GM18858 (cell line): ENCODE results near the gene TAF5L.

Experiments
- ATAC-seq: cut with Tn5 transposase; IDR thresholded peaks from one replicate; pipeline ENCODE4 v1.9.1; 2021; ENCODE audit not compliant: unreplicated experiment

The TAF5L gene

DNA sequence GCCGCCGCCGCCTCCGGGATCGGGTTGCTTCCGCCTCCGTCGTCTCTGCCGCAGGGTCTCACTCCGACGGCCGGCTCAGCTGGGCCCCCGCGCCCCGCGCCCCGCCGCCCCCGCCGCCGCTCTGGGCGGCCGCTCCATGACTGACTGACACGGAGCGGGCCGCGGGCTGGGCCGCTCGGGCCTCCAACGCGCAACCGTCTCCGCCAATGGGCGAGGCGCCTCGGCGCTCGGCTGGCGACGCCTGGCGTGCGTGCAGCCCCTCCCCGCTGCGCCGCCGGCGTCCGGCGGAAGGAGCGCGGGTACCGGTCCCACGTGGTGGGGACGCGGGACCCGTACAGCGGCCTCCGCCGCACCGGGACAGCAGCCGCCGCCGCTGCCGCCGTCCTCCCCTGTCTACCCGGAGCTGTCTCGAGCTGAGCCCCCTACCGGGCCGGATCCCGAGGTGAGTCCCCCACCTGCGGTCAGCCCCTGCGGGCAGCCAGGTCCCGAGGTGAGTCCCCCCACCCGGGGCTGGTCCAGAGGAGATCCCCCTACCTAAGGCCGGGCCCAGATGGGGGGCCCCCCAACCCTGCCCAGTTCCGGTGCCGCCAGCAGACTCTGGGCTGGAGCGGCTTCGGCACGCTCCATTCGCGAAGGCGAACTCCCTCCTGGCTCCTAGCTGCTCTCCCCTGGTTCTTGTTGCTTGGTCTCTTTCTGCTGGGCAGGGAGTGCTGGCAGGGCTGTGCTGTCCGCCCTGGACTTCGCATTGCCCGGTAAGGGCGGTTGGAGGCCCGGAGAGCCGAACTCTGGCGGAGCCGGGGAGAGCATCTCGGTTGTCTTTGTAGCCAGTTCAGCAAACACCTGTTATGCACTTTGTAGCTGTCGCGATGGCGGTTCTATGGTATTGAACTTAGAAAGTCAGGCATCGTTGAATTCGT, at the start of gene TAF5L, which contains the start of gene URB2:
TAF5L (minus strand) TSS at position 208 of the 917 bp plus-strand sequence. CDS start 11,640 bp downstream, outside the sequence.
URB2 (plus strand) TSS at position 333 of the 917 bp plus-strand sequence. CDS start 1,387 bp downstream, outside the sequence.
- ATAC-seq: peak; percentile 79

DNA sequence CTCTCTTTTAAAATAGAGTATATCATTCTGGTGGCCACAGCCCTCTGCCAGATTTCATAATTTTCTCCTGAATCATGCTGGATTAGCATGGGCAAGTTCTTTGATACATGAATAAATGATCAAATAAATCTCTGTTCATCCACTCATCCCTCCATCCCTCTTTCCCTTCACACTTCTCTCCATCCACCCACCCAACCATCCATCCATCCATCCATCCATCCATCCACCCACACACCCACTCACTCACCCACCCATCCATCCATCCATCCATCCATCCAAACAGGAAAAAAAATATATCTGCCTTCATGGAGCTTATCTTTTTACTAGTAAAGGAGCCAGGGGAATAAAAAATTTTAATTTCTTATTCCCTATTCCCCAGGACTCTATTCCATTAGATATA, 49.5 kb upstream of the TAF5L start:
- no peak for ATAC-seq

DNA sequence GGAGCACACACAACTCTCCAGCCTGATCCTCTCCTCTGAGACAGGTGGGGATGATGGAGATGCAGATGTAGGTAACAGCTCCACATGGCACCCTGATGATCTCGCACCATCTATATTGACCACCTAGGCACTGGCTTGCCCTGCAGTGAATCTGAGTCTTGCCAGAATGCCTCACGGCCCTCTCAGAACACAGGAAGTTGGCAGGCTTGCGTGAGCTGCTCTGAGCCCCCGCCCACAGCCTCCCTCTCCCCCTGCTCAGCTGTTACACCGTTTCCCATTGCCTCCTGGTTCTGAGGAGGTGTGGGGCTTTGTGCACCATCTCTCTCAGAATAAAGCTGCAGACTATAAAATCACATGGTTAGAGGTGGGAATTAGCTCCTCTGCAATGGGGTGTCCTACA, 48.1 kb upstream of the TAF5L start:
- ATAC-seq: no peak

DNA sequence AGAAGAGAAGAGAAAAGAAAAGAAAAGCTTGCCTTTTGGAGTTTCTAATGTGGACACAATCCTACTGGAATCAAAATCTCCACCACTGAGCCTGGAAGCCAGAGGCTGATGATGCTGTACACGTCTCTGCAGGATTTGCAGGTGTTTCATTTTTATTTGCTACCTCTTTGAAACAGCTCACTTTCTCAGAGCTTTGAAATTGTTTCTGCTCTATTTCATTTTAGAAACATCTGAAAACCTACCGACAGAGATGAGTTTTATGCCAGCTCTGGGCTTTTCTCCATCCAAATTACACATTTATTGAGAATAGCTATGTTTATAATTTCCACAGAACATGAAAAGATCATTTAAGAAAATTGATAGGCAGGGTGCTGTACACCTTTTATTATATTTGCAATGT, 46.3 kb upstream of the TAF5L start:
- no peak for ATAC-seq

DNA sequence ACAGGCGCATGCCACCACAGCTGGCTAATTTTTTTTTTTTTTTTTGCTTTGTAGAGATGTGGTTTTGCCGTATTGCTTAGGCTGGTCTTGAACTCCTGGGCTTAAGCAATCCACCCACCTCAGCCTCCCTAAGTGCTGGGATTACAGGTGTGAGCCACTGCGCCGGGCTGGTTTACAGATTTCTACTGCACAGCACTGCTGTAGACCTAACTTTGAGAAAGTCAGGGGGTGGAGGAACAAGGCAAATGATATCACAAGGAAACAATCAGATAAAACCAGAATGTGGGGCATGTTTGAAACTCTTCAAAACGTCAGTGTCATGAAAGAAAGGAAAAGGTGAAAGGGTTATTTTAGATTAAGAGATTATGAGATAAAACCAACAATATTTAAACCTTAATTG, 45.4 kb upstream of the TAF5L start:
- ATAC-seq: no peak

DNA sequence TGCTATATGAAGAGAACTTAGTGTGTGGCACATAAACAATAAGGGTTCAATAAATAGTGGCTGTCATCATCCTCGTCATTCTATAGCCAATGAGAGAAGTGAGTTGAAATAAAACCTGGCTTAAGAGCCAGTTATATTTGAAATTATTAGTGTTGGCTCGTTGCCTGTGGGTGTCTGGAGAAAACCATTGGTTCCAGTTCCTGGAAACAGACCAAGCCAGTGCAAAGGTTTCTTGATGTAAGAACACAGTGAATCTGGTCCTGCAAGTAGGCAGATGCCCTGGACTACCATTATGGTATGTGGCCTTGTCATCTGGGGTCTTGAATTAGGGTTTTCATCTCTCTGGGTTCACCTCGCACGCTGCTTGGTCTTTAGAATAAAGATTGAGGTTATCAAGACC, 43.4 kb upstream of the TAF5L start:
- ATAC-seq: no peak

DNA sequence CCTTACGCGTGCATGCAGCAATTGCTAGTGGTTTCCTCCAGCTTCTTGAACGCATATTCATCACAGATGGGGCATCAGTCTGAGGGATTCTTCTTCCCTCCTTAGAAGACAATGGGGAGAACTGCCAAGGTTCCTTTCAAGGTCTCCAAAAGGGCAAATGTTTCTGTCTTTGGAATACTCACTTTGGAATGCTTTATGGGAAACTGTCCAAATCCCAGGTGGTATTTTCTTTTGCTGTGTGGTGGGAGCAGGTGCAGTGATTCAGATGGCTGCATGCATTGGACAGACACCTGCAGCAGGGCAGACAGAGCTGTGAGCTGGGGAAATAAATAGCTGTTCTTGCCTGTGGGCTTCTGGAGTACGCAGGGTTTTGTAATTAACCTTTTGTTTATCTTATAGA, 40.7 kb upstream of the TAF5L start:
- ATAC-seq: no peak

DNA sequence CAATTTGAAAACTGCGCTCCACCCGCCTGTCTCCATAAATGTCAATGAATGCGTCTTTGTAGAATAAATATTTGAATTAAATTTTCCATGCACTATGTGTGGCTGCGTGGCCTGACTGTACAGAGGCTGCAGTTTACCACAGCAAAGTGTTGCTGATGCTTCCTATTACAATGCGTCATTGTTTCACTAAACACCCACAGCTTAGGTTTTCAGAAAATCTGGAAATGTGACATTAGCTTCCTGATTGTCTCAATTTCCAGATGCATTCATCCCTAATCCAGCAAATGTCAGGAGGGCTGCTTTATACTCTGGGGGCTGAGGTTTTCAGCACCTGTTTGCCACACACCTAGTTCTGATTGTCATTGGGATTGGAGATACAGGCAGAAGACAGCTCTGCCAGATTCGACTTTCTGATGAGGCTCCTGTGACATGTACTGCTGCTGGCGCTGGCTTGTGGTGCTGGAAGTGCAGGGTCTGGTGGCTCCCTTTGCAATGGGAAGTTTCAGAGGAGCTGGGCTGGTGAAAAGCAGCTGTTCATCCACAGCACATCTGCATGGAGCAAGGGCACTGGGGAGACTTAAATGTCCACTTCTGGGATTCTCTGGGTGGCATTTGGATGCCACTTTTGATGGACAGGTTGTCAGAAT, 40.1 kb upstream of the TAF5L start:
- ATAC-seq: no peak

DNA sequence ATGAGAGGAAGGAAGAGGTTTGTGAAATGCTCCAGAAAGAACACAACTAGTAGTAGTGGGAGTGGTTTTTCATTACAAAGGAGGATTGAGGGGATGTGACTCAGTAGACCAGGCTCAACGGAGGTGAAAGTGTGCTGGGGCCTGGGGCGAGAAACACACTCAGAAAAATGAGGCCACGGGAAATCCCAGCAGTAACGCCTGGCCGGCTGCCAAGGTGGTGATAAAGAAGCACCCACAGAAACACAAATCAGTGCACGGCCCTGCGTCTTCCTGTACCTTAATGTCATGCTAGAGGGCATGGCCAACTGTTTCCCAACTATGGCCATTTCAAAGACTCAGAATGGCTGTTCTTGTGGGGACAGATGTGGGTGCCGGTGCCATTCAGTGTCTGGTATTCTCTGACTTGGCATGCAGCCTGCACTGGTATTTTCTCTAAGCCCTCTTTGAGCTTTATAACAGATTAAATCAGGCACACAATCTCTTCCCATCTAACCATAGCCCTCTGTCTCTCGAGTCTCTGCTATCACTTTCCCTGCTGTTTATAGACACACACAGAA, 38.3 kb upstream of the TAF5L start:
- ATAC-seq: peak; percentile 47

DNA sequence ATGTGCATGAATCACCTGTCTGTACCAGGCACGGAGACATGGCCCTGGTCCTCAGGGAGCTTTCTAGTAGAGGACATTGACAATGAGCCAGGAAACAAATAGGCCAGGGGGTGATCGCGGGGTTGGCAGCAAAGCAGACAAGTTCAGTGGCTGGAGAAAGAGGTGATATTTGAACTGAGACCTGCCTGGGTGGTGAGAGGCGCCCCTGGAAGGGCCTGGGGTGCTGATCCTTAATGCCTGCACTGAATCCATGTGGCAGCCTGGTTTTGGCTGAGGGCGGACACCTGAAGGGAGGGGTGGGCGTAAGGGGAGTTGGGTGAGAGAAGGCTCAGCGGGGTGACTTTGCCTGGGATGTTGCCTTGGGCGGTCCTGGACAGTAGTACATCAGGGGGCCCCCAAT, 36.0 kb upstream of the TAF5L start:
- no peak for ATAC-seq

DNA sequence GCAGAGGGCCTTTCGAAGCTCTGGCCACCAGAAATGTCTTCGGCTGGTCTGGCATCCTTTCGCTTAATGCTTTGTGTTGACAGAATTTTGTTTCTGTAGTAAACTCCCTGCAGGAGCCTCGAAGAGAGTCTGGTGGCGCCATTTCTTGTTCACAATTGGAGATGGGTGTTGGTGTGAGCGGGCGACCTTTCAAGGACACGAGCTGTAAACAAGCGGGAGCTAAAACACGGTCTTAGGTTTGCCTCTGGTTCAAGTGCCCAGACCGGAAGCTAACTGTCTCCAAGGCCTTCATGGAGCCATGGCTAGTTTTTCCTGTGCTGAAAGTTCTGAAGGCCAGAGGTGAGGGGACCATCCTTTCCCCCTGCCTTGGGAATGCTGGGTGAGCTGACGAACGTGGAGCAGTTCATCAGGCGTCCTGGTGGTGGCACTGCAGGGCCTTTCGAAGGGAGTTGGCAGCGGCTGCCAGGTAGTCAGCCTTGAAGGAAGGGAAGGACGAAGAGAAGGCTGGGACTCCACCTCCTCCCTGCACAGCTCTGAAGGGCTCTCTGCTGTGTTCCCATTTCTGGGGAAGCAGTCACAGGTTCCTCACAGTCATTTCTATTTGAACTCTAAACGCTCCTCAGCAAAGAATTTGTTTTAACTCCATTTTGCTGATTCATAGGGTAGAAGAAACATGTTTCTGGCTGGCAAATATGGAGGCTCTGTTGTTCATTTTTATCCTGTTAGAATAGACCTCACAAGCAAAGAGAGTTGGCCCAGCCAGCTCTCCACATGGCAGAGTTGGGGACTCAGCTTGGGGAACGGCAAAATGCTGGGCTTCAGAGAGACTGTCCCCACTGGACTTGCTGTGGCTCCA, 35.3 kb upstream of the TAF5L start:
- no peak for ATAC-seq

DNA sequence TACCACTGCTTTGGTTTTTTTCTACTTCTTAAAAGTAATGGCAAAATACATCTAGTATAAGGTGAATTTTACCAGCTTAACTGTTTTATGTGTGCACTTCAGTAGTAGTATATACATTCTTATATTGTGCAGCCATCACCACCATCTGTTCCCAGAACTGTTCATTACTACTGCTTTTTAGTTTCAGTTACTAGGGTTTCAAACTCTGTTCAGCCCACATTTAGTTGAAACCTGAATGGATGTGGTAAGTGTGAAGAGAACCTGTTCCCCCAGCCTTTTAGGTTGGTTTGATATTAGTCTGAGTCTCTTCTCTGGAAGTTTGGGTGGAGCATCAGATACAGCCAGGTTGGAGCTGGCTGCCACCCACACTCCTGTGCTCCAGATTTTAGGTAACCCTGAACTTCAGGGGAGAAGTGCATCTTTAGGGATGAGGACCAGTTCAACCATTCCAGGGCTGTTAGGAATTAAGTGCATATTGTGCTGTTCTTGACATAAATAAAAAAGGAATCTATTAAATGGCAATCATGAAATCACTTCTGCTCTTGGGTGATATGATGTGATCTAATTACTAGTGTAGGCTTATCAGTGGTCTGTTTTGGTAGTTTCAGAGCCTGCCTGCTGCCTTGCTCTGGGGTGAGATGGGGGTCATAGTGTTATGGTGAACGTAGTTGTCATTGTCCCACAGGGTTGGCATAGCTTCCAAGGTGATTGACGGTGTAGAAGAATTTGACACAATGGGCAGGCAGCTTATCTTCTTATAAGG, 32.3 kb upstream of the TAF5L start:
- no peak for ATAC-seq

DNA sequence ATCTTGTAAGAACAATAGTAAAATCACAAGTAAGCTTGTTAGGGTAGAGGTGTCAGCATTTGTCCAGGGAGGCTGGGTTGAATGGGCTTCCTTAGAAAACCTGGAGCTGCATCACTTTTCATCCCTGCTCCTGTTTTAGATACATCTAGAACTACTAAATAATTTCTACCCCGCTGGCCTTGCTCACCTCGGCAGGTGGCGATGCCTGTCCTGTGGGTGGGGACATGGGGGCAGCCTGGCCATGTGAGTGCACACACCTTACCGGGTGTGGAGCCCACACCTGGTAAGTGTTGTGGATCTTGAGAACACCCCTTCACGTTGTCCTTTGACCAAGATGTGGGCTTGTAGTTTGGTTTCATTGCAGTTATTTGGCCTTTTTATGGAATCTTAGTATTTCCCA, 29.9 kb upstream of the TAF5L start:
- no peak for ATAC-seq

DNA sequence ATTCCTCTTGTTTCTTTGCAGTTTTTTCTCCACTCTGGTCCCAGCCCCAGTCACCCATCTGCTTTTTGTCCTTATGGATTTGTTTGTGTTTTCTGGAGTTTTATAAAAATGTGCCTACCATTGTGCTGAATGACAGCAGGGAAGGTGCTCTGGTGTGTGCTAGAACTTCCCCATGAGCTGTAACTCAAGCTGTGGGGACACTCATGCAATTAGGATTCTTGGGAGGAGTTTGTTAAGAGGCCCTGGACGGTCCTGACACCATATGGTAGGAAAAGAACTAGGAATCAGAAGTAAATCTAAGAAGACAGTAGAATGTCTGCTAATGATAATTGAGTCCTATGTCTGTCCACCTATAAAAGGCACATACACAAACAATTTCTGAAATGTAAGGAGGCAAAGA, 27.5 kb upstream of the TAF5L start:
- ATAC-seq: no peak

DNA sequence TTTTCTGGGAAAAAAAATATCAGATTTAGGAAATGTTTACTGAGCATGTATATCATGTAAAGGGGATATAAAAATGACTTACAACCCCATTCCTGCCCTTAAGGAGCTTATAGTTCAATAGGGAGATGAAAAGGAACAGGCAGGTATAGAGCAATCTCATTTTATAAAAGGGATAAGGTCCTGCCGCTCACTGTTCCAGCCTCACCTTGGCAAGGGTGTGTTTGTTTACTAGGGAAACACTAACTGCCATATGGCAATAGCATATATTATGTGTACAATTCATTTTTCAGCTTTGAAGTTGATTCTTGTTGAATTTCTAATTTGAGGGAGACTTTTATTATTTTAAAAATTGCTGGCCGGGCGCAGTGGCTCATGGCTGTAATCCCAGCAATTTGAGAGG, 25.6 kb upstream of the TAF5L start:
- no peak for ATAC-seq

DNA sequence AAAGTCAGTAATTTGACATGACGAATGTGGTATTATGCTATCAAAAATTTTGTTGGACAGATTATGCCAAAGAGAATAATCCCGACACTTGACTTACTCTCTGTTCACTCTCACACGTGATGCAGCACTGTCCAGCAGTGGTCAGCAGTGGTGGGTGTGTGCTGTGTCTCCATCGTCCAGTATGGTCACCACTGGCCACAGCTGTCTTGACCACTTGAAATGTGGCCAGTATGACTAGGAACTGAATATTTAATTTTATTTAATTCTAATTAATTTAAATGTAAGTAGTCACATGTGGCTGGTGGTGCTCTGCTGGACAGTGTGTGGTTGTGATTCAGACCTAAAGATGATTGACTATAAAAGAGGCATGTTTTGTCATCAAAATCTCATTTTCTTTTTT, 24.1 kb upstream of the TAF5L start:
- no peak for ATAC-seq

DNA sequence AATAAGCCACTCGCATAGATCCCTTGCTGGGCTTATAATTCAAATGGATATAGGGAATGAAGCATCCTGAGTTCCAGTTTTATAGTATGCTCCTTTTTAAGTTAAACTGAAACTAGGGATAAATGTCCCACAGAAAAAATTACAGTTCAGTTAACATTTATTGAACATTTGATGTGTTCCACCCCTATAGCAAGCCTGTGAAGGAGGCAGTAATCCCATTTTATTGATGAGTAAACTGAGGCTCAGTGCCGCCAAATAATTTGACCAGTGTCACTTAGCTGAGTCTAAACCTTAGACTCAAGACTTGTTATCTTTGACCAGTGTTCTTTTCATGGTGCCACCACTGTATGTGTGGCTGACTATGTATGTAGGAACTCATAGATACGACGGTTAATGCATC, 22.5 kb upstream of the TAF5L start:
- ATAC-seq: no peak

DNA sequence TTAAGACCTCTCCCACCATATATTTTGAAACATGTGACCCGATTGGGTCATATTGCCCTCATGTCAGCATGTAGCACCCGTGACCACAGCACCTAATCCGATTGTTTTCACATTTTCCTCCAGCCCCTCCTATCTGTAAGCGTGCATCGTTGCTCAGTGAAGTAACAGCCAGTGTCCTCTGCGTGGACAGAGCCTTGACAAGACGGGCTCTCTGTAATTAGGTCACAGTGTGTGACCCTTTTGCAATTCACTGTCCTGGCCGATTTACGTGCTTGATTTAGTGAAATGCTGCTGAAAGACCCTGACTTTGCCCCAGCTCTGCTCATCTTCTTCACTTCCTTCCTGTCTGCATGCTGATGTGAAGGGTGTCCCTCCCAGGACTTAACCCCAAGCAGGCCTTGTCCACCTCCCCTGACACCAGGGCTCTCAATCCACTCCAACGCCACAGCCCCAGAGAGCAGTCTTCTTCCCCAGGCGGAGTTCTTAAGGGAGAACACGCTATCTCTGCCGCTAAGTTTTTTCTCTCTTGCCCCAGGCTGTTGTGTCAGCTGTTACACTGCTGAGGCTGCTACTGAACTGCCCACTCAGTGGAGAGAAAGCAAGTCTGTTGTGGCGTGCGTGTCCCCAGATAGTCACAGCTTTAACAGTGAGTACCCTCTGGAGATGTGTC, 19.5 kb upstream of the TAF5L start:
- ATAC-seq: no peak

DNA sequence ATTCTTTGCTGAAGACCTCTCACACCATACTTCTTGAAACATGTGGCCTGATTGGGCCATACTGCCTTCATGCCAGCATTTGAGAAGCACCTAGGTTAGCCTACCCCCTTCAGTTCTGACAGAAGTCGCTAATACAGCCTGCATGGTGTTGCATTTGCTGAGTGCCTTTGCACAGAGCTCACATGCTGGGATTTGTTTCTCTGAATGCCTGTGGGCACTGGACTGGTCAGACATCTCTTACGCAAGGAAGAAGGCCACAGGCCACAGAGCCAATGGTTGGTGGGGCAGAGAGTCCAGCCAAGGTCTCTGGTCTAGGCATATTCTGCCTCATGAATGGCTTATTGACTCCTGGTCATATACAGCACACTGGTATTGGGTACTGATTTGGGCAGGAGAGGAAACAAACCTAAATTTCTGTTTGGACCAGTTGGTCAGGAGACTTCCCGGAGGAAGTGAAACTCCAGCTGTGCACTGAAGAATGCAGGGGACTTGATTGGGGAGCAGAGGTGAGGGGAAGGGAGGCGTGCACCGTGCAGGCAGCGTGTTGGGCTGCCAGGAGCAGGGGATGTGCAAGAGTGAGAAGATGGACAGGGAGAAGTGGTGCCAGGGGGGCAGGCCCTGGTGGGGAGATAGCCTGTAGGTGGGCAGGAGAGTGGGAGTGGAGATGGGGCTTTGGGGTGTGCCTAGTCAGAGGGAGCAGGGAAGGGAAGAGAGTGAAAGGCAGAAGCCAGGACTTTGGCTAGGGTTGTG, 18.2 kb upstream of the TAF5L start:
- ATAC-seq: no peak
